HT1080 (cell line): Measurements from ENCODE around the gene OTUD6A. TPM values are rescaled to one million over a fixed set of nuclear protein-coding genes. Genes with fewer than 3 reads are reported as not detected.
"Not testable (repeated sequence)": the region's sequence is repeated elsewhere in the genome, so short reads cannot be mapped to it uniquely, and the experiment has no call there.

Experiments used
- DNase-seq: peaks from one replicate; pipeline ENCODE4 v3.0.0-alpha.2; 2015; ENCODE audit warnings: low read depth
- total RNA-seq: library from RNA; depleted of rRNA; stranded (reverse); fragments of >200 nt; shearing (Covaris generic); gene quantifications from 2 replicates; pipeline ENCODE4 v1.2.3, GENCODE V29; 2014

Gene OTUD6A
- total RNA-seq, 1 experiment from 2014 or later = not detected

DNA sequence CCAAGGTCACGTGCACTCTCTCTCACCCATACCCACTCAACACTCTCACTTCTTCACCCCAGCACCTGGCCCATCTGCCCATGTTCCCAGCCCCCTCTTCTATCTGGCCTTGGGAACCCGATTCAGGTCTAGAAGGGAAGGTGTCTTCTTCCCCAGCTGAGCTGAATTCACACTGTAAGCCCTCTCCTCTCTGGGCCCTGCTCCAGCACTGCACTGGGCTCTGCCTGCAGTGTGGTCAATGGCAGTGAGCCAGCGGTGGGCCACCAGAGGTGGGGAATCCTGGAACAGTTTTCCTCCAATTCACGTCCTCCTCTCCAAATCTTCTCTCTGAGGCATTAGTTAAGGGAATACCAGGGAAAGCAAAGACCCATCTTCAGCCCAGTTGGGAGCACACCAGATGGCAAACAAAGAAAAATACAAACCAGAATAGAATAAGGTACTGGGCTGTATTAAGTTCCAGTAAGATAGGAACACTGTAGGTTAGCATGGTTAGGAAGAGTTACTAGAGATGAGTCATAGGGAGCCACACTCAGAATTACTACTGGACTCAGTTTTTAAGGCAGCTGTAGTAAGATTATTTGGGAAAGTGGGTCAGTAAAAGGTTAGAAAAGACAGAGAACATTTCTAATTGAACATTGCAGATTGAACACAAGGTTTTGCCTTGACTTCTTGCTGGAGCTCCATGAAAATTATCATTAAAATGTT lies 17.6 kb upstream of the OTUD6A start:
- peak; percentile 63 for DNase-seq

DNA sequence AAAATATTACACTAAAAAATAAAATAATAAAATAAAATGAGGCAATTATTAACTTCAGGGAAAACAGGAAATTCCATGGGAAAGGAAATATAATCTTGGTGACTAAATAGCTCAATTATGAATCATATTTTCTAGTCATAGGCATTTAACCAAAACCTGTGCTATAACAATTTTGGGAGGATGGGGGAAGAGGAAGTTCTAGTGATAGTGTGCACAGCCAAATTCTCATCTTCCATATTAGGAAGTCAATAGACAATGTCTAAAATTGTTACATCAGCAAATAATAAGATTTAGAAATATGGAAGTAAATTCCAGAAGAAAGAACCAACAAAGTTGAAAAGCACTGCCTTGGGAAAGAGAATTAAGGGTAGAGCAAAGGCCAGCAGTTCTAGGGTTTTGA lies 15.3 kb upstream of the OTUD6A start:
- DNase-seq = peak; percentile 25

DNA sequence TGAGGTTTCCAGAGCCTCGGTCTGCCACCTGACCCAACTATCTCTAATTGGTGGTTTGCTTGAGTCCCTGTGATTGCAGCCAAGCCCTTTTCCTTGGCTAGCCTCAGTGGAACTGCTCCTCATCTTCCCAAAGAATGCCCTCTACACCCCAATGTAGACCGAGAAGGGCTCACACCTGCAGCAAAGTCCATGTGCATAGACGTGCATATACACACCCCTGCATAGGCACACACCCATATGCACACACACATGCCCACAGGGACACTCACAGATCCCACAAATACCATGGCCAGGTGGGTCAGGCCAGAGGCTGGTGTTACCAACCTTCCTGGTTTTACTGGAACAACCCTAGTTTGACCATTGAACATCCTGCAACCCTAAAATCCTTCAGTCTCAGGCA lies 12.9 kb upstream of the OTUD6A start:
- no peak for DNase-seq

DNA sequence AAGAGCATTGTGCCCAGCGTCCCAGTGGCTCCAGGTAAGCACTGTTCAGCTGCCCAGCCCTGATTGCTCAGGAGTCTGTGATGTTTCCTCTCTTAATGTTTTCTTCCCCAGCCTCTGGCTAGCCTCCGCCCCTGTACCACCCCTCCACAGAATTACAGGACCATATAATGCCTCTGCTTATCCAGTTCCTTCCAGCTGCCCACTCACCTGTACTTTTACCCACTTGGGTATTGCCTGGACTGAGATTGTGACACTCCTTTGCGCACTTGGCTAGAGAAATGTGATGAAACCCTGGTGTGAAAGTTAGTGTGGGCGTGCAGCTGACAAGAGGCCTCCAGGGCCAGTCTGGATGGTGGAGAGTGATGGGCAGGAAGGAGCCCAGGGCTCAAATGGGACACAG lies 12.3 kb upstream of the OTUD6A start, which contains the start of gene AWAT2:
Gene AWAT2 (minus strand): TSS at position 14 of the 400 bp plus-strand sequence. CDS start 6 bp downstream, at position 8.
- no peak for DNase-seq

DNA sequence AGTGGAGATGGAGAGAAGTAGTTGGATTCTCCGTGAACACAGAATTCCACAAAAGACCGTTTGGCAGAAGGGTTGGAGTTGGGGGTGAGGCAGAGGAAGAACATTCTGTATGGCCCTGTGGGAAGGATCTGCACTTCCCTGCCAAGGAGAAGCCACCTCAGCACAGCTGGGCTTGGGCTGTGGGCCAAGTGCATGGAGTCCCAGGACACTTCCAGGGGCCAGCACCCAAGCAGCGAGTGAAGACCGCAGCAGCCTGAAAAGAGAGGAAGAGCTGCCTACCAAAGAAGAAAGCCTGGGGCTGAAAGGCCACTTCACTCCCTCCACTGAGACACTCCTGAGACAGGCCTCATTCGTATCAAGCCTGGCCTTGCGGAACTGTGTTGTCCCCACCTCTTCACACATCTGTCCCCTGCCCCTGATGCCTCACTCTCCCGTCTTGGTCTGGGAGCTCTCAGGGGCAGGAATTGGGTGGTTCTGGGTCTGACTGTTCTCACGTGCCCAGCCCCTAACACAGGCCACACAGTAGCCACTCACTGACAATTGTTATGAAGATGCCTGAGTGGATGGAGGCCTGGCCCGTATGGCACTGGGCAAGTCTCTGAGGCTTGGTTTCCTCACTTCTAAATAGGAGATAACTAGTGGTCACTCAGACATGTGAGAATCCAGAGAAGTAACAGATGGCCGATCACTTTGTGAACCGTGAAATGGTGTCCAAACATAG lies 9.2 kb upstream of the OTUD6A start:
- DNase-seq = no peak

DNA sequence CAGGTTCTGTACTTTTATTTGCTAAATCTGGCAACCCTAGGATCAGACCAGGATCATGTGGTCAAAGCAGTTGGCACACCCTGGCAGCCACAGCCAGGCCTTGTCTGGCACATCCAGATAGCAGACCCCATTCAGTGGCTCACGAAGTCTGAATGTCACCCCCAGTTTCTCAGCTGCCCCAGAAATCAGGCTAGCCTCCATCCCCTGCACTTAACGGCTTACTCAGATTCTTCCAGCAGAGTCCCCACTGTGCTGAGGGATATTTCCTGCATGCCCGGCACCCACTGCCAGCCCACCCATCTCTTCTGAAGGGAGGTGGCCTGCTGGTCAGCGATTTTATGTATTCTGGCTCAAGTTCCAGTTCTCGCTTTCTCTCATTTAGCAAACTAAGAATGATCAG lies 7.9 kb upstream of the OTUD6A start:
- no peak for DNase-seq

DNA sequence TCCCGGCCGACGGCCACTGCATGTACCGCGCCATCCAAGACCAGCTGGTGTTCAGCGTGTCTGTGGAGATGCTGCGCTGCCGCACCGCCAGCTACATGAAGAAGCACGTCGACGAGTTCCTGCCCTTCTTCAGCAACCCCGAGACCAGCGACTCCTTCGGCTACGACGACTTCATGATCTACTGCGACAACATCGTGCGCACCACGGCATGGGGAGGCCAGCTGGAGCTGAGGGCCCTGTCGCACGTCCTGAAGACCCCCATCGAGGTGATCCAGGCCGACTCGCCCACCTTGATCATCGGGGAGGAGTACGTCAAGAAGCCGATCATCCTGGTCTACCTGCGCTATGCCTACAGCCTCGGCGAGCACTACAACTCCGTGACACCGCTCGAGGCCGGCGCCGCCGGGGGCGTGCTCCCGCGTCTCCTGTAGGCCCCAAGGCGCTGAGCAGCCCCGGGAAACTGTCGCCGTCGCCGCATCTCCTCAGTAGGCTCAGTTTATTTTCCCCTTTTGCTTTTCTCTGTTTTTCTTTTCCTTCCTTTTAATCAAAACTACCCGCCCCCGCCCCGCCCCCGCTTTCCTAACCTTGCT lies 799 bp downstream of the OTUD6A start:
- DNase-seq = no peak

DNA sequence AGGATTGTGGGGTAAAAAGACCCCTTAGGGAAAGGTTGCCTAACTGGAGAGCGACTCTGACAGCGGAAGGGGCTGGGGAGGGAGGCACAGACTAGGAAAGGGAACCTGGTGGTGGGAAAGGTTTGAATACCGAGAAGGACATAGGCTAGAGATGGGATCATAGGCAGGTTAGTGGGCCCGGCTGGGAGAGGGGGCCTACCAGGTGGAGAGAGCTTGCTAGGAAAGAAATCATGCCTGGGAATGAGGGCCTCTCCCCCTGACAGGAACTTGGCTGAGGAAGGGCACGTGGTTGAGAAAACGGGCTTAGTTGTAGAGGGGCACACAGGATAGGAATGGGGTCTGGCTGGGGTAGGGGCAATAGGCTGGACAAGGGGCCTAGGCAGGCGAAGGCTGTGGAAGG lies 4.4 kb downstream of the OTUD6A start:
- no peak for DNase-seq

DNA sequence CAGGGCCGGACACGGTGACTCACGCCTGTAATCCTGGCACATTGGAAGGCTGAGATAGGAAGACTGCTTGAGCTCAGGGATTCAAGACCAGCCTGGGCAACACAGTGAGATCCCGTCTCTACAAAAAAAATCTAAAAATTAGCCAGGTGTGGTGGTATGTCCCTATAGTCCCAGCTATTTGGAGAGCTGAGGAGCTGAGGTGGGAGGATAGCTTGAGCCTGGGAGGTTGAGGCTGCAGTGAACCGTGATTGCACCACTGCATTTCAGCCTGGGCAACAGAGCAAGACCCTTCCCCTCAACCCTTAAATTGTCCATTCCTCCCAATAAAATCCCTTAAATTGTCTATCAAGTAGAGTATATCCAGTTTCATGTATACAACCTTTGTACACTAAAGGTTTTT lies 17.0 kb downstream of the OTUD6A start:
- no peak for DNase-seq

DNA sequence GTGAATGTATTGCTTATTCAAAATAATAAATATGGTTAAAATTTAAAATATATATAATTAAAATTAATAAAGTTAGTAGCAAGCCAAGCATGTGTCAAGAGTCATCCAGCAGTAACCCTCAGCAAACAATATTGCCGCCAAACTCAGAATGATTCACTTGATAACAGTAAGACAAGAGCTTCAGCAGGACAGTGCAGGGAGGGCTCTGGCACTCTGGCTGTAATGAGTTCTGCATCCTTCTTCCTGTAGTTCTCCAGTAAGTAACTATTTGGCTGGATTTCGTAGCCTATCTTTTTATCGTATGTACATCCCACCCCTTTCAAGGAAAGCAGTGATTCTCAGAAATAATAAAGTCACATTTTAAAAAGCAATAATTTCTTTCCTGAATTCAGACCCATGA lies 17.6 kb downstream of the OTUD6A start:
- no peak for DNase-seq

DNA sequence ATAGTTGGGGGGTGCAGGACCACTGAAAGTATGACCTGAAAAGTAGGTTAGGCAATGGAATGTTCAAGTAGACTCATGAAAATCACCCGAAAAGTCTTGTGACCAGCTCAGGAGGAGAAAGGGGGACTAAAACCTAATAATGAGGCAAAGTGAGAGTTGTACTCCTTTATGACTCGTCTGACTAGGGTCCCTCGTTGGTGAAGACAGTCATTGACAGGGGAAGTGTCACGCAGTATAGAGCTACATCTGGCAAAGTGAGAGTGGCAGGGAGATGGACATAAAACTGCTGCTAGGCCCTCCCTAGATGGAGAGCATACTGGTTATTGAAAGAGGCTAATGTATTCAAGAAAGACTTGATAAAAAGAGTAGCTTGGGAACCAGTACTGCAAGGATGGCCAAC lies 20.5 kb downstream of the OTUD6A start:
- no peak for DNase-seq

DNA sequence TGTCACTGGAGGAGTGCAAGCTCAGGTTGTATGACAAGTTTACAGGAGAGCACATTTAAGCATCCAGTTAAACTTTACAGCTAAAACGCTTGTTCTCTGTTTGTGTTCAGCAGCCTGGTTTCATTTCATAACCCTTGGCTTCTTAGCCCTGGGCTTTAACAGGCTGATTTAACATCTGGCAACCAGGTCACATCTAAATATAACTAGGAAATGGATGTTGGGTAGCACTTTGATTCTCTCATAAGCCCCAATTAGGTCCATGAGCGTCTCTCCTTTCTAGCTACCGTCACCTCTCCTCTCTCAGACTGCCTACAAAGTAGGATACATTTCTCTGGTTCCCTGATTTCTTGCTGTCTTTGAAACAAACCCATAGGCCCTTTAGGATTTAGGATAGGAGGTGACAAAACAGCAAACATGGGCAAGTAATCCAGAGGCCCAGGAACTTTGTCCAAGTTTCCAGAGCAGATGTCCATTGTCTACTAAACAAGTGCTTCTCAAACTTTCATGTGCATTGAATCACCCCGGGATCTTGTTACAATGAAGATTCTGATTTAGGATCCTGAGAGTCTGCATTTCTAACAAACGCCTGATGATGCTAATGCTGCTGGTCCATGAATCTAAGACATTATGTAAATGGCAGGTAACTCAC lies 22.5 kb downstream of the OTUD6A start:
- DNase-seq = no peak

DNA sequence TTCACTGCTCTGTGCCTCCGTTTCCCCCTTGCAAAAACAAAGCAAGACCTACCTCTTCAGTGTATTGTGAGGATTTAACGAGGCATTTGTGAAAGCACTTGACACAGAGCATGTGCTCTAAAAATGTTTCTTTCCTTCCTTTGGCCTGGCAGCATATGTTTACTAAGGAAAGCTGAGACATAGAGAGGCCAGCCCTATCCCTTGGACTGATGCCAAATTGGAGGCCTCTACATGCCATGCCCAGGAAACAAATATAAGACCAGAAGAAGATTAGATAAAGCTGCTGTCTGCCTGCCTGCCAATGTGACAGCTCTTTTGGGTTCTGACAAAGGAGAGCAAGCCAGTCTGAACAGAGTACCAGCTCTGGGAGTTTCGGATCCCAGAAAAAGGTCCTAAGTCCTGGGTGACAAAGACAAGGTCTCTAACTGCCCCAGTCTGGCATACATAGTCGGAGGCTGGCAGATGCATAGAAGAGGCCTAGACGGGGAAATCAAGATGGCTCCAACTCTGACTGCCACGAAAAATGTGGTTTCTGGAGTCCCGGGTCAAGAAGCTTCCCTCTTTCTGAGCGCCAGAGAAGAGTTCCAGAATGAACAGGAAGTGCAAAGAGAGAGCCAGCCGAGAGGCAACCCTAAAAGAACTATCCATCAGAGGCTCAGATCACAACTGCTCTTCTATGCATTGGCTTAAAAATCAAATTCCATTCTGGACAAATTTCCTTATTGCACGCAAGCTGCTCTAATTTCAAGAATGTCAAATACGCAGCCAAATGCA lies 25.8 kb downstream of the OTUD6A start:
- peak; percentile 45 for DNase-seq

DNA sequence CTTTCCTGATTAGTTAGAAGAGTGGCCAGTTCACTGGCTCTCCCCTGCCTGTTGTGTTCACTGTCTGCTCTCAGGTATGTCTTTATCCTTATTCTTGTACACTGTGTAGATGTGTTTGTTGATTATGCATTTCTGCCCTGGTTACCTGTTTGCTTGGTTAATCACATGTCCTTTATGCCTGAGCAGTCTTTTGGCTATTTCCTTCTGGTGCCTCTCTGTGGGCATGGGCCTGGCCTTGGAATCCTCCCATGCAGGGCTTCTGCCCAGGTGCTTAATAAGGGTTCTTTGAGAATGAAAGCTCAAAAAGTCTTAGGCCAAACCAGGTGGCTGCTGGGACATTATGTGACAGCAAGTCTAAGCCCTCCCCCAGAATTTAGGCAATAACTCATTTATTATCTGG lies 26.5 kb downstream of the OTUD6A start:
- no peak for DNase-seq

DNA sequence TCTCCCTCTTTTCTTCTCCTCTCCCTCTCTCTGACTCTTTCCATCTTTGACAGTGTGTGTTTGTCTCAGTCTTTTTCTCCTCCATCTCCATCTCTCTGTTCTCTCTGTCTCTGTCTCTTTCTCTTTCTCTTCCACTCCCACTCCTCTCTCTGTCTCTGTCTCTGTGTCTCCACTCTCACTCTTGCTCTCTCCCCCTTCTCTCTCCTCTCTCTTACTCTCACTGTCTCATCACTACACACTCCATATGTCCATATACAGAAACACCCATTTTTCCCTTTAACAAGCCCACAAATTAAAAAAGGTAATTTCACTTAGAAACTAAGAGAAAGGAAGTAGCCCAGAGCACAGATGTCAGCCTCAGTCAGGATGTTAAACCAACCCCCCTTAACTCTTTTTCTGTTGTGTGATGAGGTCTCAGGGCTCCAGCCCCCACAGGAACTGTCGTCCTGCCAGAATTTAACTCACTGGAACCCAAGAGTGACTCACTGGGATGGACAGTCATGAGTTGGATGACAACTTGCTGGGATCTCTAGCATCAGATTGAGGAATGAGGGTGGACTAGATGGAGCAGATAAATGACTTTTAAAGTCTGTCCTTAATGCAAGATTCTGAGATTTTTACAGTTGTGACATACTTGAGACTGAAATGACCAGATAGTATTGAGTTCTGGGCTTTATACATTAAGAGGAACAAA lies 27.5 kb downstream of the OTUD6A start:
- peak; percentile 83 for DNase-seq

DNA sequence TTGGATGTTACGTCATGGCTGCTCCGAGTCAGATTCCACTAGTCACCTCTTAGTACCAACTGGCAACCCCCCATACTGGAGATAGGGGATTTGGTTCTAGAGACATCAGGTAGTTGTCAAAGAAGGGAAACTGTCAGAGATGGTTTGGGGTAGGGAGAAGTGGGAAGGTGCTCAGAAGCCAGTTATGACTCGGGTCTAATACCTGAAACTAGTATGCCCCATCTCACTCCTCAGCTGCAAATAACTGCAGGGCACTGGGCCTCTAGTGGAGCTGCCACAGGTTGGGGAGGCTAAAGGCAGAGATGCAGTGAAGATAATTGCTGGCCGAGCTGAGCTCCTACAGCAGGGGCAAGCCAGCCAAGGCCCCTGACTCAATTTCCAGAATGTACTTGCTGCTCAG lies 30.0 kb downstream of the OTUD6A start:
- no peak for DNase-seq

DNA sequence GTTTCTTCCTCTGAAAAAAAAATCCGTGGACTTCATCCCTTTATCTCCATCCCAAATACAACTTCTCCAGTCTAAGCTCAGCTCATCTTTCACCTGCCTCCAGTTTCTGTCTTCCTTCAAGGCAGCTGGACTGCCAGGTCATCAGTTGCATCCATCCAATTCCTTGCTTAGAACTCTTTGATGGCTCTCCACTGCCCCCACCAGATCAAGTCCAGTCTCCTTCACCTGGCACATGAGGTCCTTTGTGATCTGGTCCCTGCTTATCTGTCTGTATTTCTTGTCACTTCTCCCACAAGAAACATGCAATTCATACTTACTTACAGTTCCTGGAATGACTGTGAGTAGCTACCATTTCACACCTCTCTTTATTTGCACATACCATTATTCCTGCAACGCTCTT lies 33.8 kb downstream of the OTUD6A start:
- peak; percentile 26 for DNase-seq

DNA sequence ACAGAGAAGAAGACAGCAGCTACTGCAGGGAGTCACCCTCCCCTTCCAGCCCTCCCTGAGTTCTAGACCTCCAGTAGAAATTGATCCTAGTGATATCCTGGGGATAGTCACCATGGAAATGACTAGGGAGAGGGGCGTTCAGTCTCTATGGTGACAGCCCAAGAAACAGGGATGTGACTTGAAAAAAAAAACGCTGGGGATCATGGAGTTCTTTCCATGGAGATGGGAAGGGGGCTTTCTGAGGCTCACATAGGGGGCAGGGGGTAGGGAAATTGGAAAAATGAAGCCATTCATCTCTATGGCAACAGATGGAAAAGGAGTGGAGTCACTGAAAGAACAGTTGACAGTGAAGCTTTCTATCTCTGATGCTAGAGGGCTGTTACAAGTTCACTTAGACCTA lies 43.0 kb downstream of the OTUD6A start:
- DNase-seq = no peak

DNA sequence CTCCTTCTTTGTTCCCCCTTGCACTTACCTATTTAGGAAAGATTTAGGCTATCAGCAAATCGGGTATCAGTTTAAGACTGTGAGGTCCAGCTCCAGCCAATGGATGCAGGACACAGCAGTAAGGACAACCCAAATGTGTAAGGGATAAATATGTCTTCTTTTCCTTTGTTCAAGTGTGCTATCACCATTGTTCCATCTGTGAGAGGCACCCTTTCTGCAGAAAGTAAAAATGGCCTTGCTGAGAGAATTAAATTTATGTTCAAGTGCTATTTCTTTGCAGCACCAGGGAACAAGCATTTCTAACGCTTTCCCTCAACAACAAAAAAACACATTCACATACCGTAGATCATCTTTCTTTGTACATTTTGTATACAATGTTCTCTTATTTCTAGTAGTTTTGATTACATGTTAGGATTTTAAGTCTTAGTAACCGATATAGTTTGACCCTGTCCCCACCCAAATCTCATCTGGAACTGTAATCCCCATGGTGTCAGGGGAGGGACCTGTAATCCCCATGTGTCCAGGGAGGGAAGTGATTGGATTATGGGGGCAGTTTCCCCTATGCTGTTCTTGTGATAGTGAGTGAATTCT lies 49.3 kb downstream of the OTUD6A start:
- DNase-seq = not testable (repeated sequence)
